WTC11 (cell line): ENCODE results near the gene TSEN54. TPM values are rescaled to one million over a fixed set of nuclear protein-coding genes. Genes with fewer than 3 reads are reported as not detected.

Experiments
- ATAC-seq: fragments of 200-7000 bp; cut with Tn5 transposase; 2 replicates; pipeline ENCODE4 v1.10.0; 2021; ENCODE audit warnings: mild to moderate bottlenecking, moderate library complexity
- CTCF ChIA-PET: fragments of 300-600 bp; sonication (Branson Sonifier 250); formaldehyde crosslinking; loops from one replicate; lab custom pipeline; 2021; ENCODE audit warnings: antibody characterized with exemption; lab: Charles Lee
- POLR2A ChIA-PET: fragments of 350-600 bp; sonication (Branson Sonifier 250); formaldehyde crosslinking; loops from one replicate; lab custom pipeline; 2021; ENCODE audit warnings: antibody characterized with exemption; lab: Charles Lee
- DNase-seq: peaks from one replicate; pipeline ENCODE4 v3.0.0; 2021; ENCODE audit warnings: low spot score
- H3K27ac Mint-ChIP-seq: 2 replicates; pipeline ENCODE4 v1.8.0; 2021; ENCODE audit warnings: mixed read lengths
- H3K27me3 Mint-ChIP-seq: 2 replicates; pipeline ENCODE4 v1.8.0; 2021; ENCODE audit warnings: low read depth, mild to moderate bottlenecking, moderate library complexity, mixed read lengths
- H3K36me3 Mint-ChIP-seq: 2 replicates; pipeline ENCODE4 v1.8.0; 2021; ENCODE audit warnings: mixed read lengths
- H3K4me1 Mint-ChIP-seq: 2 replicates; pipeline ENCODE4 v1.8.0; 2022; ENCODE audit warnings: mixed read lengths
- H3K4me3 Mint-ChIP-seq: 2 replicates; pipeline ENCODE4 v1.8.0; 2021; ENCODE audit warnings: mild to moderate bottlenecking, moderate library complexity, mixed read lengths
- H3K9me3 Mint-ChIP-seq: 2 replicates; pipeline ENCODE4 v1.8.0; 2021; ENCODE audit warnings: mixed read lengths
- ATF3 ChIP-seq: sonication (generic); formaldehyde crosslinking; conservative IDR thresholded peaks from 2 replicates; pipeline ENCODE4 v1.8.1; 2022; ENCODE audit warnings: mild to moderate bottlenecking, missing genetic modification reagents
- CREB1 ChIP-seq: sonication (generic); formaldehyde crosslinking; IDR thresholded peaks from 2 replicates; pipeline ENCODE4 v1.8.0; 2023; ENCODE audit warnings: mild to moderate bottlenecking, missing genetic modification reagents
- E2F5 ChIP-seq: sonication (generic); formaldehyde crosslinking; IDR thresholded peaks from 2 replicates; pipeline ENCODE4 v1.8.1; 2022; ENCODE audit warnings: mild to moderate bottlenecking, moderate library complexity, missing genetic modification reagents
- ERG ChIP-seq: fragments of 250-450 bp; sonication (Bioruptor Pico); IDR thresholded peaks from 2 replicates; pipeline ENCODE4 v1.8.0; 2021; ENCODE audit warnings: mild to moderate bottlenecking
- FOXK1 ChIP-seq: sonication (generic); formaldehyde crosslinking; IDR thresholded peaks from 2 replicates; pipeline ENCODE4 v1.8.0; 2022; ENCODE audit warnings: mild to moderate bottlenecking, moderate library complexity, missing genetic modification reagents
- FOXP1 ChIP-seq: sonication (generic); formaldehyde crosslinking; IDR thresholded peaks from 2 replicates; pipeline ENCODE4 v1.8.0; 2022; ENCODE audit warnings: missing genetic modification reagents, mild to moderate bottlenecking, moderate library complexity, borderline replicate concordance
- IRF2 ChIP-seq: sonication (generic); formaldehyde crosslinking; IDR thresholded peaks from 2 replicates; pipeline ENCODE4 v1.8.0; 2022; ENCODE audit warnings: low read depth, missing genetic modification reagents, borderline replicate concordance
- NFE2L1 ChIP-seq: sonication (generic); formaldehyde crosslinking; IDR thresholded peaks from 2 replicates; pipeline ENCODE4 v1.8.1; 2023; ENCODE audit warnings: missing genetic modification reagents
- NR3C1 ChIP-seq: sonication (generic); formaldehyde crosslinking; conservative IDR thresholded peaks from 2 replicates; pipeline ENCODE4 v1.8.1; 2023; ENCODE audit warnings: low read depth, mild to moderate bottlenecking, missing genetic modification reagents
- RORB ChIP-seq: fragments of 250-450 bp; sonication (Bioruptor Pico); IDR thresholded peaks from 2 replicates; pipeline ENCODE4 v1.9.0; 2021; ENCODE audit warnings: mild to moderate bottlenecking
- TCF7 ChIP-seq: sonication (generic); formaldehyde crosslinking; IDR thresholded peaks from 2 replicates; pipeline ENCODE4 v1.8.0; 2022; ENCODE audit warnings: mild to moderate bottlenecking, low read depth, missing genetic modification reagents, moderate library complexity
- TEAD4 ChIP-seq: sonication (generic); formaldehyde crosslinking; IDR thresholded peaks from 2 replicates; pipeline ENCODE4 v1.8.0; 2022; ENCODE audit warnings: mild to moderate bottlenecking, missing genetic modification reagents
- ZNF263 ChIP-seq: sonication (generic); formaldehyde crosslinking; IDR thresholded peaks from 2 replicates; pipeline ENCODE4 v1.8.1; 2022; ENCODE audit warnings: low read depth, mild to moderate bottlenecking, moderate library complexity, missing genetic modification reagents
- total RNA-seq: library from RNA; stranded (reverse); gene quantifications from 3 replicates; pipeline ENCODE4 v1.2.3, GENCODE V29; 2021
- TF ChIP-seq, protein P1 (sequence below): fragments of 250-450 bp; sonication (Bioruptor Pico); IDR thresholded peaks from 2 replicates; pipeline ENCODE4 v1.9.0; 2021; ENCODE audit warnings: mild to moderate bottlenecking
- TF ChIP-seq, protein P2 (sequence below): sonication (generic); formaldehyde crosslinking; IDR thresholded peaks from 2 replicates; pipeline ENCODE4 v1.8.0; 2022; ENCODE audit warnings: mild to moderate bottlenecking, missing genetic modification reagents

TSEN54 gene
- total RNA-seq, 1 experiment from 2014 or later, result 53.4 TPM

DNA sequence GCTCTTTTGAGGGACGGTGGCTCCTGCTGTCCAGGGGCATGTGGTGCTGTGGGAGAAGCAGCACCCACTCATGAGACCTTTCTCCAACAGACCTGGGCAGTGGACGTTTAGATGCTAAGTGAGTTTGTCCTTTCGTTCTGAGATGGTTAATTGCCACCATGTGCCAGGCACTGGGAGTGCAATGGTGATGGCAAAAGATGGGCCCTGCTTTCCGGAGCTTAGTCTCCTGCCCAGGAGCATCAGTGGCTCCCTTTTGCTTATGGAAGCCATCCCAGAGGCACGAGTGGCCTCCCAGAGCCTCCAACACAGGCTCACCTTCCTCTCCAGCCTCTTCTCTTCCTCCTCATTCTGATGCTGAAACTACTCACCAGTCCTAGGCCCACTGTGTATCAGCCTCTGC, 29.4 kb upstream of the TSEN54 start (continued):
- TF ChIP-seq, protein P1, sequence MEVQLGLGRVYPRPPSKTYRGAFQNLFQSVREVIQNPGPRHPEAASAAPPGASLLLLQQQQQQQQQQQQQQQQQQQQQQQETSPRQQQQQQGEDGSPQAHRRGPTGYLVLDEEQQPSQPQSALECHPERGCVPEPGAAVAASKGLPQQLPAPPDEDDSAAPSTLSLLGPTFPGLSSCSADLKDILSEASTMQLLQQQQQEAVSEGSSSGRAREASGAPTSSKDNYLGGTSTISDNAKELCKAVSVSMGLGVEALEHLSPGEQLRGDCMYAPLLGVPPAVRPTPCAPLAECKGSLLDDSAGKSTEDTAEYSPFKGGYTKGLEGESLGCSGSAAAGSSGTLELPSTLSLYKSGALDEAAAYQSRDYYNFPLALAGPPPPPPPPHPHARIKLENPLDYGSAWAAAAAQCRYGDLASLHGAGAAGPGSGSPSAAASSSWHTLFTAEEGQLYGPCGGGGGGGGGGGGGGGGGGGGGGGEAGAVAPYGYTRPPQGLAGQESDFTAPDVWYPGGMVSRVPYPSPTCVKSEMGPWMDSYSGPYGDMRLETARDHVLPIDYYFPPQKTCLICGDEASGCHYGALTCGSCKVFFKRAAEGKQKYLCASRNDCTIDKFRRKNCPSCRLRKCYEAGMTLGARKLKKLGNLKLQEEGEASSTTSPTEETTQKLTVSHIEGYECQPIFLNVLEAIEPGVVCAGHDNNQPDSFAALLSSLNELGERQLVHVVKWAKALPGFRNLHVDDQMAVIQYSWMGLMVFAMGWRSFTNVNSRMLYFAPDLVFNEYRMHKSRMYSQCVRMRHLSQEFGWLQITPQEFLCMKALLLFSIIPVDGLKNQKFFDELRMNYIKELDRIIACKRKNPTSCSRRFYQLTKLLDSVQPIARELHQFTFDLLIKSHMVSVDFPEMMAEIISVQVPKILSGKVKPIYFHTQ (CRISPR knock-in tag), result no peak
- TF ChIP-seq FOXP1 (CRISPR knock-in tag), result no peak
- no peak for TF ChIP-seq TCF7
- TF ChIP-seq E2F5, result no peak
- TF ChIP-seq, all 79 proteins: peak for 0

GRCh38 chr17:75487351-75488070, 28.8 kb upstream of the TSEN54 start:
- H3K4me1 Mint-ChIP-seq, result peaks cover 6% of the 10 kb centered on the region
- ChIA-PET POLR2A (no interaction called here), CTCF (interaction anchor here (0.8 to 2.4 kb wide), 11 partner anchors 8 to 247 kb away, joined by 3 to 15 read pairs (median 4); partner anchors contain the start of genes MIF4GD and SLC25A19)
- ATAC-seq, result no peak; the same call in 1 of the 2 replicates
- no peaks in the 10 kb centered on the region for H3K27me3 Mint-ChIP-seq
- peak overlapping the region; percentile 36 for H3K27ac Mint-ChIP-seq
- peaks cover under 1% of the 10 kb centered on the region; the same call in 1 of the 2 replicates for H3K36me3 Mint-ChIP-seq
- DNase-seq, result no peak
- no peak for TF ChIP-seq TEAD4 (CRISPR knock-in tag)
- no peak for TF ChIP-seq FOXK1 (CRISPR knock-in tag)
- TF ChIP-seq ATF3 (CRISPR knock-in tag), result no peak
- no peak for TF ChIP-seq ZNF263
- TF ChIP-seq NR3C1 (CRISPR knock-in tag), result no peak
- TF ChIP-seq, protein P2, sequence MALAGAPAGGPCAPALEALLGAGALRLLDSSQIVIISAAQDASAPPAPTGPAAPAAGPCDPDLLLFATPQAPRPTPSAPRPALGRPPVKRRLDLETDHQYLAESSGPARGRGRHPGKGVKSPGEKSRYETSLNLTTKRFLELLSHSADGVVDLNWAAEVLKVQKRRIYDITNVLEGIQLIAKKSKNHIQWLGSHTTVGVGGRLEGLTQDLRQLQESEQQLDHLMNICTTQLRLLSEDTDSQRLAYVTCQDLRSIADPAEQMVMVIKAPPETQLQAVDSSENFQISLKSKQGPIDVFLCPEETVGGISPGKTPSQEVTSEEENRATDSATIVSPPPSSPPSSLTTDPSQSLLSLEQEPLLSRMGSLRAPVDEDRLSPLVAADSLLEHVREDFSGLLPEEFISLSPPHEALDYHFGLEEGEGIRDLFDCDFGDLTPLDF (CRISPR knock-in tag), result no peak
- TF ChIP-seq RORB (CRISPR knock-in tag), result no peak
- no peak for TF ChIP-seq NFE2L1 (CRISPR knock-in tag)
- TF ChIP-seq CREB1 (CRISPR knock-in tag), result no peak
- no peak for TF ChIP-seq IRF2 (CRISPR knock-in tag)
- TF ChIP-seq ERG, result no peak
- no peak overlapping the region for H3K4me3 Mint-ChIP-seq
- no peaks in the 10 kb centered on the region for H3K9me3 Mint-ChIP-seq

- ChIA-PET POLR2A (no interaction called here), CTCF (interaction anchor here (1.3 to 2.4 kb wide), 2 partner anchors 9 to 63 kb away, joined by 3 to 15 read pairs; no protein-coding TSS in a partner anchor)
- H3K4me1 Mint-ChIP-seq, result peaks cover 6% of the 10 kb centered on the region
- H3K36me3 Mint-ChIP-seq, result peaks cover 3% of the 10 kb centered on the region; the same call in 1 of the 2 replicates
- H3K27ac Mint-ChIP-seq, result no peak overlapping the region
- no peak for ATAC-seq
- H3K27me3 Mint-ChIP-seq, result no peaks in the 10 kb centered on the region
- no peak overlapping the region for H3K4me3 Mint-ChIP-seq
- no peaks in the 10 kb centered on the region for H3K9me3 Mint-ChIP-seq
- no peak for DNase-seq
- no peak for TF ChIP-seq FOXK1 (CRISPR knock-in tag)
- TF ChIP-seq, protein P2 (CRISPR knock-in tag), result no peak
Measured at GRCh38 chr17:75488693-75489510, 27.4 kb upstream of the TSEN54 start.
